Activated CD8-positive, alpha-beta T cell treated with anti-CD3 and anti-CD28 coated beads for 36 hours (primary cell): Measurements from ENCODE around the gene PLA2G15. TPM values are rescaled to one million over a fixed set of nuclear protein-coding genes. Genes with fewer than 3 reads are reported as not detected.

Source experiments
- ATAC-seq: fragments of 200-7000 bp; cut with Tn5 transposase; one replicate; pipeline ENCODE4 v1.10.0; 2021; ENCODE audit warnings: mild to moderate bottlenecking, moderate library complexity
- CTCF ChIA-PET: fragments of 350-600 bp; sonication (Branson Sonifier 250); formaldehyde crosslinking; loops from one replicate; lab custom pipeline; 2021; ENCODE audit warnings: antibody characterized with exemption; lab: Charles Lee
- POLR2A ChIA-PET: fragments of 350-600 bp; sonication (Branson Sonifier 250); formaldehyde crosslinking; loops from one replicate; lab custom pipeline; 2021; ENCODE audit warnings: antibody characterized with exemption; lab: Charles Lee
- DNase-seq: peaks from one replicate; pipeline ENCODE4 v3.0.0-alpha.2; 2020
- H3K27ac Mint-ChIP-seq: one replicate; pipeline ENCODE4 v1.8.0; 2021; ENCODE audit warnings: mild to moderate bottlenecking, mixed read lengths
- H3K27me3 Mint-ChIP-seq: one replicate; pipeline ENCODE4 v1.8.0; 2021; ENCODE audit warnings: mixed read lengths
- H3K36me3 Mint-ChIP-seq: one replicate; pipeline ENCODE4 v1.8.0; 2021; ENCODE audit warnings: low read depth, mixed read lengths
- H3K4me1 Mint-ChIP-seq: one replicate; pipeline ENCODE4 v1.8.0; 2021; ENCODE audit warnings: low read depth, mixed read lengths
- H3K4me3 Mint-ChIP-seq: one replicate; pipeline ENCODE4 v1.8.0; 2021; ENCODE audit warnings: mild to moderate bottlenecking, moderate library complexity, mixed read lengths
- H3K9me3 Mint-ChIP-seq: one replicate; pipeline ENCODE4 v1.8.0; 2021; ENCODE audit warnings: mixed read lengths
- CTCF ChIP-seq: fragments of 200-600 bp; IDR thresholded peaks from one replicate; pipeline ENCODE4 v1.8.0; 2022; ENCODE audit warnings: antibody characterized with exemption, mild to moderate bottlenecking
- intact Hi-C: fragments of 100-400 bp; cut with micrococcal nuclease; formaldehyde crosslinking; loops from one replicate; pipeline ENCODE4 v1.10.0; 2022
- total RNA-seq, 2 experiments: library from RNA; stranded (reverse); gene quantifications; one replicate each; pipeline ENCODE4 v1.2.3, GENCODE V29; 2021

The PLA2G15 gene
- total RNA-seq, 2 experiments from 2014 or later = 6.7 to 6.8 TPM

- ATAC-seq (peak; percentile 2), DNase-seq (peak; percentile 49)
- H3K9me3 Mint-ChIP-seq = no peaks in the 10 kb centered on the region
- intact Hi-C loops = no loop called here
- POLR2A ChIA-PET = interaction anchor here (0.6 to 5.9 kb wide), 11 partner anchors 9 to 56 kb away, joined by 3 to 42 read pairs (median 4); partner anchors contain the start of genes PRMT7, SLC7A6 and SLC7A6OS
- peak overlapping the region; percentile 96 for H3K27ac Mint-ChIP-seq
- peak overlapping the region; percentile 53 for H3K4me3 Mint-ChIP-seq
- no peaks in the 10 kb centered on the region for H3K27me3 Mint-ChIP-seq
- H3K4me1 Mint-ChIP-seq = peaks cover 88% of the 10 kb centered on the region
- peaks cover 65% of the 10 kb centered on the region for H3K36me3 Mint-ChIP-seq
- CTCF ChIA-PET = interaction anchor here (0.6 to 8.5 kb wide), 5 partner anchors 11 to 56 kb away, joined by 3 to 97 read pairs (median 31); partner anchors contain the start of gene SLC7A6
- TF ChIP-seq CTCF = no peak
Measured at GRCh38 chr16:68272507-68273209, 27.5 kb downstream of the PLA2G15 start.

- no peaks in the 10 kb centered on the region for H3K27me3 Mint-ChIP-seq
- H3K36me3 Mint-ChIP-seq = peaks cover 58% of the 10 kb centered on the region
- POLR2A ChIA-PET = interaction anchor here (0.8 to 5.9 kb wide), 7 partner anchors 9 to 37 kb away, joined by 3 to 42 read pairs (median 4); partner anchors contain the start of genes PRMT7, SLC7A6 and SLC7A6OS
- no peak for ATAC-seq
- intact Hi-C loops = no loop called here
- no peak for DNase-seq
- H3K4me1 Mint-ChIP-seq = peaks cover 79% of the 10 kb centered on the region
- CTCF ChIA-PET = interaction anchor here (0.9 to 8.5 kb wide), 4 partner anchors 11 to 55 kb away, joined by 6 to 97 read pairs (median 37); partner anchors contain the start of gene SLC7A6
- no peaks in the 10 kb centered on the region for H3K9me3 Mint-ChIP-seq
- TF ChIP-seq CTCF = no peak
- peak overlapping the region; percentile 53 for H3K4me3 Mint-ChIP-seq
- peak overlapping the region; percentile 96 for H3K27ac Mint-ChIP-seq
Measured at GRCh38 chr16:68273459-68273858, 28.3 kb downstream of the PLA2G15 start.

- Mint-ChIP-seq H3K4me1 (peaks cover 78% of the 10 kb centered on the region), H3K36me3 (peaks cover 57% of the 10 kb centered on the region), H3K9me3 (no peaks in the 10 kb centered on the region), H3K27ac (peak overlapping the region; percentile 96), H3K4me3 (no peak overlapping the region), H3K27me3 (no peaks in the 10 kb centered on the region)
- intact Hi-C loops = no loop called here
- ATAC-seq (no peak), DNase-seq (no peak)
- CTCF ChIA-PET = interaction anchor here (1.3 to 8.5 kb wide), 3 partner anchors 11 to 55 kb away, joined by 6 to 97 read pairs (median 43); partner anchors contain the start of gene SLC7A6
- TF ChIP-seq CTCF = no peak
- POLR2A ChIA-PET = interaction anchor here (0.7 to 5.9 kb wide), 9 partner anchors 10 to 255 kb away, joined by 3 to 42 read pairs (median 4); partner anchors contain the start of genes PRMT7, SLC7A6 and SLC7A6OS
Measured at GRCh38 chr16:68273896-68274295, 28.7 kb downstream of the PLA2G15 start.

GRCh38 chr16:68274441-68274840 is 29.3 kb downstream of the PLA2G15 start:
- intact Hi-C loops = no loop called here
- no peaks in the 10 kb centered on the region for H3K27me3 Mint-ChIP-seq
- ChIA-PET POLR2A (interaction anchor here (0.7 to 5.9 kb wide), 8 partner anchors 10 to 255 kb away, joined by 3 to 42 read pairs (median 4); partner anchors contain the start of gene SLC7A6), CTCF (interaction anchor here (1.3 to 8.5 kb wide), 3 partner anchors 10 to 55 kb away, joined by 6 to 97 read pairs (median 43); partner anchors contain the start of gene SLC7A6)
- H3K4me1 Mint-ChIP-seq = peaks cover 75% of the 10 kb centered on the region
- H3K4me3 Mint-ChIP-seq = no peak overlapping the region
- DNase-seq (no peak), ATAC-seq (no peak)
- TF ChIP-seq CTCF = no peak
- H3K9me3 Mint-ChIP-seq = no peaks in the 10 kb centered on the region
- H3K36me3 Mint-ChIP-seq = peaks cover 54% of the 10 kb centered on the region
- peak overlapping the region; percentile 96 for H3K27ac Mint-ChIP-seq
